Measurements from ENCODE around the gene BABAM1. TPM values are rescaled to one million over a fixed set of nuclear protein-coding genes. Genes with fewer than 3 reads are reported as not detected.

The BABAM1 gene
- total RNA-seq (2011; cell fraction: chromatin; rRNA removed; ENCODE audit: low replicate concordance), result 60.5 and 172 TPM in 2 replicates
- total RNA-seq (2011; cell fraction: nucleolus; rRNA removed), result 114 and 138 TPM in 2 replicates
- 106 and 109 TPM in 2 replicates for total RNA-seq (2011; cell fraction: nucleoplasm; rRNA removed)
- 118 and 150 TPM in 2 replicates for total RNA-seq (2014; rRNA removed)
- total RNA-seq (2014; rRNA removed; fragmentation: Illumina TruSeq; extraction: Trizol), result 83.8 and 100 TPM in 2 replicates
- 92.7 and 92.9 TPM in 2 replicates for total RNA-seq (2015; rRNA removed; fragmentation: Illumina TruSeq; extraction: Trizol)
- 115 and 116 TPM in 2 replicates for total RNA-seq (2021)
- polyA plus RNA-seq (2011; rRNA removed), result 131 and 139 TPM in 2 replicates
- polyA plus RNA-seq (2011; cell fraction: cytosol; rRNA removed), result 143 and 168 TPM in 2 replicates
- 198 and 210 TPM in 2 replicates for polyA plus RNA-seq (2011; cell fraction: nucleus; rRNA removed)
- 90.9 and 91.9 TPM in 2 replicates for polyA plus RNA-seq (2012)
- 113 and 124 TPM in 2 replicates for polyA plus RNA-seq (2014; fragmentation: Illumina TruSeq; extraction: Trizol)
- polyA plus RNA-seq (2014; fragmentation: Nextera tagmentation; extraction: Ambion mirVana), result 10 to 100 TPM; 14.7 to 21.5 TPM
- 160 and 193 TPM in 2 replicates for polyA plus RNA-seq (2014; rRNA removed)
- polyA minus RNA-seq (2011; rRNA and poly(A)+ RNA removed), result 35.7 and 38.4 TPM in 2 replicates
- polyA minus RNA-seq (2011; cell fraction: cytosol; rRNA and poly(A)+ RNA removed), result 28.1 and 30.4 TPM in 2 replicates
- 18.4 and 26.7 TPM in 2 replicates for polyA minus RNA-seq (2011; cell fraction: nucleus; rRNA and poly(A)+ RNA removed)
- percentile 91 among the genes with signal in this experiment for Bru-seq, nascent RNA
- BruChase-seq, experiment 1, labeled RNA remaining after a 2-hour chase, result percentile 89 among the genes with signal in this experiment
- percentile 91 among the genes with signal in this experiment for BruChase-seq, experiment 2, labeled RNA remaining after a 6-hour chase
- long read RNA-seq, experiment 1, transcript BABAM1-201 (9 exons, 1,472 nt), result minor isoform, 23 of 231 reads
- long read RNA-seq, experiment 1, transcript BABAM1-213 (9 exons, 1,366 nt), result minor isoform, 6 of 231 reads
- long read RNA-seq, experiment 1, transcript BABAM1-208 (9 exons, 1,470 nt), result major isoform, 99 of 231 reads
- long read RNA-seq, experiment 1, partial matches to known transcripts, result 66 of 231 reads
- long read RNA-seq, experiment 1, other reads (novel, unspliced or antisense), result 27 of 231 reads
- long read RNA-seq, experiment 2, transcript BABAM1-201 (9 exons, 1,472 nt), result minor isoform, 7 of 125 reads
- long read RNA-seq, experiment 2, transcript BABAM1-208 (9 exons, 1,470 nt), result major isoform, 55 of 125 reads
- long read RNA-seq, experiment 2, partial matches to known transcripts, result 24 of 125 reads
- long read RNA-seq, experiment 2, other reads (novel, unspliced or antisense), result 32 of 125 reads
- long read RNA-seq, experiment 3, transcript BABAM1-208 (9 exons, 1,470 nt), result major isoform, 98 of 178 reads
- long read RNA-seq, experiment 3, transcript BABAM1-213 (9 exons, 1,366 nt), result minor isoform, 11 of 178 reads
- long read RNA-seq, experiment 3, transcript BABAM1-201 (9 exons, 1,472 nt), result minor isoform, 27 of 178 reads
- long read RNA-seq, experiment 3, partial matches to known transcripts, result 8 of 178 reads
- long read RNA-seq, experiment 3, other reads (novel, unspliced or antisense), result 29 of 178 reads

GRCh38 chr19:17266975-17267788 lies at the start of gene BABAM1:
Gene BABAM1, plus strand, starts transcription at chr19:17267443. Its CDS starts 1,364 bp downstream, at chr19:17268807.
- peak; percentile 98 to 100 (median 98) for DNase-seq (ENCODE audit: extremely low read depth in 1 of 4, low spot score in 3 of 4)
- peaks cover 27% of the 10 kb centered on the region for H3K36me3 ChIP-seq (ENCODE audit: control insufficient read depth, insufficient read depth, low read length)
- H3K79me2 ChIP-seq (ENCODE audit: control insufficient read depth, insufficient read depth, low read length), result peaks cover 19% of the 10 kb centered on the region
- no peaks in the 10 kb centered on the region for H4K20me1 ChIP-seq (replicated peaks; ENCODE audit: control insufficient read depth, insufficient read depth, low read length)
- peak within 1 kb of the TSS; percentile 65 for H3K4me3 ChIP-seq
- under 1% methylated on average over 27 of the region's 27 CpGs for WGBS (ENCODE audit: insufficient coverage, low coverage, missing lambda C conversion rate)
- CTCF ChIA-PET (ENCODE audit: low intra/inter-chr PET ratio), result interaction anchor here (1.0 kb wide), 1 partner anchor 32 kb away, joined by 3 read pairs; no protein-coding TSS in a partner anchor
- H3K9me1 ChIP-seq (ENCODE audit: control insufficient read depth, insufficient read depth, low read length), result no peaks in the 10 kb centered on the region
- in situ Hi-C loops (cut with MboI) (no loop called here), intact Hi-C loops (cut with micrococcal nuclease) (loop anchor here (5.0 kb wide), 1 partner anchor 40 kb away; the partner anchor contains the start of gene OCEL1)
- H3K4me1 ChIP-seq (replicated peaks in 1 of 2; ENCODE audit: control insufficient read depth in 2 of 2, insufficient read depth in 2 of 2, low read length in 2 of 2), result peaks cover 3 to 18% of the 10 kb centered on the region in 2 experiments; a peak in 3 of 5 replicates
- peak; percentile 97 for ATAC-seq
- H3K27ac ChIP-seq (ENCODE audit: extremely low read depth, low read depth, low read length), result peak within 1 kb of the TSS; percentile 82
- peak; percentile 100 for FAIRE-seq
- BruUV-seq (replicated peaks), result no TSS peak
- no peaks in the 10 kb centered on the region for H3K9me3 ChIP-seq (replicated peaks; ENCODE audit: control insufficient read depth, insufficient read depth, low read depth, low read length)
- peak within 1 kb of the TSS; percentile 81 to 91 for H3K9ac ChIP-seq (ENCODE audit: insufficient read depth in 1 of 2, low read depth in 2 of 2, low read length in 2 of 2)
- POLR2A ChIA-PET, result interaction anchor here (0.6 to 2.7 kb wide), 16 partner anchors 8 to 193 kb away, joined by 3 to 12 read pairs (median 4); partner anchors contain the start of genes ABHD8, ANKLE1, HAUS8 and USE1
- no peaks in the 10 kb centered on the region for H3K27me3 ChIP-seq (ENCODE audit: control insufficient read depth in 2 of 2, insufficient read depth in 2 of 2, low read length in 2 of 2)
- peak within 1 kb of the TSS; percentile 91 for H3K4me2 ChIP-seq (ENCODE audit: insufficient read depth, low read length)
- H2AFZ ChIP-seq (ENCODE audit: low read depth, low read length), result peak within 1 kb of the TSS; percentile 79
- no peak for TF ChIP-seq ILK (tag; IDR thresholded peaks at IDR 0.05; ENCODE audit: borderline replicate concordance, low read depth)
- TF ChIP-seq POLR2B (IDR thresholded peaks at IDR 0.05; ENCODE audit: low read depth, partially characterized antibody), result peak; percentile 71
- no peak for TF ChIP-seq HNRNPLL (IDR thresholded peaks at IDR 0.05; ENCODE audit: low read depth, low read length, poor library complexity, severe bottlenecking)
- TF ChIP-seq, protein P1, sequence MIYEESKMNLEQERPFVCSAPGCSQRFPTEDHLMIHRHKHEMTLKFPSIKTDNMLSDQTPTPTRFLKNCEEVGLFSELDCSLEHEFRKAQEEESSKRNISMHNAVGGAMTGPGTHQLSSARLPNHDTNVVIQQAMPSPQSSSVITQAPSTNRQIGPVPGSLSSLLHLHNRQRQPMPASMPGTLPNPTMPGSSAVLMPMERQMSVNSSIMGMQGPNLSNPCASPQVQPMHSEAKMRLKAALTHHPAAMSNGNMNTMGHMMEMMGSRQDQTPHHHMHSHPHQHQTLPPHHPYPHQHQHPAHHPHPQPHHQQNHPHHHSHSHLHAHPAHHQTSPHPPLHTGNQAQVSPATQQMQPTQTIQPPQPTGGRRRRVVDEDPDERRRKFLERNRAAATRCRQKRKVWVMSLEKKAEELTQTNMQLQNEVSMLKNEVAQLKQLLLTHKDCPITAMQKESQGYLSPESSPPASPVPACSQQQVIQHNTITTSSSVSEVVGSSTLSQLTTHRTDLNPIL (CRISPR knock-in tag; IDR thresholded peaks at IDR 0.05), result no peak
- no peak for TF ChIP-seq HNRNPL (IDR thresholded peaks at IDR 0.05; ENCODE audit: low read depth, low read length)
- 0 out of 2 replicates have a peak, but pooled peaks have one; percentile 68 for TF ChIP-seq MTA3 (IDR thresholded peaks at IDR 0.05; ENCODE audit: borderline replicate concordance)
- TF ChIP-seq ZNF699 (CRISPR knock-in tag; IDR thresholded peaks at IDR 0.05; ENCODE audit: insufficient replicate concordance), result no peak
- TF ChIP-seq SP1 (CRISPR knock-in tag; IDR thresholded peaks at IDR 0.05), result peak; percentile 69
- TF ChIP-seq RBBP5 (IDR thresholded peaks at IDR 0.05; ENCODE audit: borderline replicate concordance, insufficient read depth, low read length, poor library complexity, severe bottlenecking), result peak; percentile 71
- no peak for TF ChIP-seq ZBTB34 (CRISPR knock-in tag; IDR thresholded peaks at IDR 0.05)
- TF ChIP-seq LEF1 (IDR thresholded peaks at IDR 0.05), result no peak; the same call in 1 of the 2 replicates

Measured in K562 (cell line).